GM23248 (cell line): Measurements from ENCODE around the gene ERO1B. TPM values are rescaled to one million over a fixed set of nuclear protein-coding genes. Genes with fewer than 3 reads are reported as not detected.

ENCODE experiments used
- DNase-seq: peaks from one replicate; pipeline ENCODE4 v3.0.0-alpha.2; 2015
- H2AFZ ChIP-seq: fragments of 200-600 bp; sonication (generic); 2 replicates; pipeline ENCODE4 v1.6.1; 2016; ENCODE audit warnings: antibody characterized with exemption
- H3F3A ChIP-seq: fragments of 200-600 bp; sonication (generic); 2 replicates; pipeline ENCODE4 v1.6.1; 2016; ENCODE audit warnings: mild to moderate bottlenecking, antibody characterized with exemption, mixed run types; ENCODE audit not compliant: insufficient read depth
- H3K27ac ChIP-seq: fragments of 200-600 bp; sonication (generic); 2 replicates; pipeline ENCODE4 v1.5.1; 2016; ENCODE audit warnings: mild to moderate bottlenecking
- H3K27me3 ChIP-seq: fragments of 200-600 bp; sonication (generic); replicated peaks from 2 replicates; pipeline ENCODE4 v1.6.1; 2016; ENCODE audit warnings: mild to moderate bottlenecking; ENCODE audit not compliant: insufficient read depth
- H3K36me3 ChIP-seq: fragments of 200-600 bp; sonication (generic); 2 replicates; pipeline ENCODE4 v1.6.1; 2016; ENCODE audit warnings: low read depth, mild to moderate bottlenecking
- H3K4me1 ChIP-seq: fragments of 200-600 bp; sonication (generic); 2 replicates; pipeline ENCODE4 v1.6.1; 2016; ENCODE audit warnings: mild to moderate bottlenecking; ENCODE audit not compliant: insufficient read depth
- H3K4me2 ChIP-seq: fragments of 200-600 bp; sonication (generic); one replicate; pipeline ENCODE4 v1.6.1; 2016; ENCODE audit warnings: mild to moderate bottlenecking; ENCODE audit not compliant: unreplicated experiment
- H3K4me3 ChIP-seq: fragments of 200-600 bp; sonication (generic); 2 replicates; pipeline ENCODE4 v1.5.1; 2016; ENCODE audit warnings: mild to moderate bottlenecking
- H3K79me2 ChIP-seq: fragments of 200-600 bp; sonication (generic); 2 replicates; pipeline ENCODE4 v1.6.1; 2016; ENCODE audit warnings: mild to moderate bottlenecking; ENCODE audit not compliant: insufficient read depth
- H3K9ac ChIP-seq: fragments of 200-600 bp; sonication (generic); 2 replicates; pipeline ENCODE4 v1.6.1; 2016; ENCODE audit warnings: mild to moderate bottlenecking
- H3K9me2 ChIP-seq: fragments of 200-600 bp; sonication (generic); 2 replicates; pipeline ENCODE4 v1.6.1; 2016; ENCODE audit warnings: mixed run types, mild to moderate bottlenecking, moderate library complexity; ENCODE audit not compliant: insufficient read depth
- H3K9me3 ChIP-seq: fragments of 200-600 bp; sonication (generic); one replicate; pipeline ENCODE4 v1.6.1; 2017; ENCODE audit warnings: low read depth
- H4K20me1 ChIP-seq: fragments of 200-600 bp; sonication (generic); 2 replicates; pipeline ENCODE4 v1.6.0; 2016; ENCODE audit not compliant: insufficient read depth
- EZH2 ChIP-seq: fragments of 200-600 bp; sonication (generic); IDR thresholded peaks from 2 replicates; pipeline ENCODE4 v1.6.1; 2018; ENCODE audit warnings: antibody characterized with exemption, mild to moderate bottlenecking; ENCODE audit not compliant: insufficient read depth, poor library complexity, severe bottlenecking
- EZH2phosphoT487 ChIP-seq: fragments of 200-600 bp; sonication (generic); IDR thresholded peaks from 2 replicates; pipeline ENCODE4 v1.6.1; 2018; ENCODE audit warnings: antibody characterized with exemption, moderate library complexity, mild to moderate bottlenecking, low read depth; ENCODE audit not compliant: insufficient read depth
- whole genome bisulfite sequencing, 2 experiments: methylation state at CpG; one replicate each; pipeline ENCODE4 v1.1.6; 2015 to 2017; ENCODE audit warnings: low lambda C conversion rate in 2 of 2, low coverage in 1 of 2; ENCODE audit errors: missing lambda C conversion rate in 2 of 2; 5-methylcytosine and 5-hydroxymethylcytosine counted together
- in situ Hi-C: fragments of 300-500 bp; cut with MboI; formaldehyde crosslinking; loops from 2 replicates; pipeline ENCODE4 v1.15.0; 2020
- polyA plus RNA-seq: library from polyadenylated mRNA; unstranded; fragments of >200 nt; fragmentation: Nextera tagmentation; extraction: Ambion mirVana; gene quantifications from 2 replicates; pipeline ENCODE4 v1.2.1, GENCODE V29; 2016
- total RNA-seq: library from RNA; depleted of rRNA; stranded (reverse); fragments of >200 nt; shearing (Covaris generic); gene quantifications from 2 replicates; pipeline ENCODE4 v1.2.3, GENCODE V29; 2014

The ERO1B gene
- total and polyA plus RNA-seq, 2 experiments from 2014 or later: 1.7 to 1.9 TPM

DNA sequence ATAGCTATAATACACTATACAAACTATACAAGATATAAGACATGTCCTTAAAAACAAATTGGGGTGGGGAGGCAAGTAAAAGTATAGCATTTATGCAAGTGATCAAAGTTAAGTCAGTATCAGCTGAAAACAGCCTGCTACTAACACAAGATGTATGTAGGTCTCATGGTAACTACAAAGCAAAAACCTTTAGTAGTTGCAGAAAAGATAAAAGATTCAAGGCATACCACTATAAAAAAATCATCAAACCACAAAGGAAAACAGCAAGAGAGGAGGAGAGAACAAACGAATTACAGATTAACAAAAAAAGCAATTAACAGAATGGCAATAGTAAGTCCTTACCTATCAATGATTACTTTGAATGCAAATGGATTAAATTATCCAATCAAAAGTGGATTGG, 22.7 kb downstream of the ERO1B start:
- in situ Hi-C loops: no loop called here
- no peak for DNase-seq
- Histone ChIP-seq H4K20me1 (no peaks in the 10 kb centered on the region), H3K27ac (no peak overlapping the region), H3K4me2 (no peak overlapping the region), H2AFZ (no peak overlapping the region), H3K9me3 (no peaks in the 10 kb centered on the region), H3K27me3 (no peaks in the 10 kb centered on the region), H3K9ac (no peak overlapping the region), H3K36me3 (no peaks in the 10 kb centered on the region), H3K4me1 (no peaks in the 10 kb centered on the region), H3K9me2 (no peaks in the 10 kb centered on the region), H3F3A (no peaks in the 10 kb centered on the region), H3K79me2 (no peaks in the 10 kb centered on the region), H3K4me3 (no peak overlapping the region)
- no peak for TF ChIP-seq EZH2
- TF ChIP-seq EZH2phosphoT487: no peak
- 67 to 71% methylated on average over 1 of the region's 1 CpG for WGBS, 2 experiments

DNA sequence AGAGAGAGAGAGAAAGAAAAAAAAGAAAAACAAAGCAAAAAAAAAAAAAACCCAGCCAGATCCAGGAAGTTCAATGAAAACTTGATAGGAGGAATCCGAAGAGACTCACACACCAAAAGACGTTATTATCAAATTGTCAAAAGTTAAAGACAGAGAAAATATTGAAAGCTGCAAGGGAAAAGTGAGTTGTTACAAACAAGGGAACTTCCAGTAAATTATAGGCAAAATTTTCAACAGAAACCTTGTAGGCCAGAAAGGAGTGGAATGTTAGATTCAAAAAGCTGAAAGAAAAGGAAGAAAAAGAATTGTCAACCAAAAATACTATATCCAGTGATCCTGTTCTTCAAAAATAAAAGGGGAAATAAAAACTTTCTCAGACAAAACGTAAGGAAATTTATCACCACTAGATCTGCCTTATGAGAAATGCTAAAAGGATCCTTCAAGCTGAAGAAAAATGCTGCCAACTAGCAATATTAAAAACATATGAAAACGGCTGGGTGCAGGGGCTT, 23.6 kb downstream of the ERO1B start:
- no peak overlapping the region for H2AFZ ChIP-seq
- no peak for DNase-seq
- H3K4me1 ChIP-seq: no peaks in the 10 kb centered on the region
- no peaks in the 10 kb centered on the region for H4K20me1 ChIP-seq
- H3K9me3 ChIP-seq: no peaks in the 10 kb centered on the region
- no peak overlapping the region for H3K4me3 ChIP-seq
- H3K9me2 ChIP-seq: no peaks in the 10 kb centered on the region
- H3K4me2 ChIP-seq: no peak overlapping the region
- H3K36me3 ChIP-seq: no peaks in the 10 kb centered on the region
- in situ Hi-C loops: no loop called here
- WGBS, 2 experiments: 71 to 76% methylated on average over 4 of the region's 4 CpGs
- TF ChIP-seq EZH2 (no peak), EZH2phosphoT487 (no peak)
- no peaks in the 10 kb centered on the region for H3F3A ChIP-seq
- no peaks in the 10 kb centered on the region for H3K79me2 ChIP-seq
- no peaks in the 10 kb centered on the region for H3K27me3 ChIP-seq
- no peak overlapping the region for H3K9ac ChIP-seq
- no peak overlapping the region for H3K27ac ChIP-seq

GRCh38 chr1:236257216-236257615, 24.5 kb downstream of the ERO1B start:
- Histone ChIP-seq H3K9ac (no peak overlapping the region), H3K9me3 (no peaks in the 10 kb centered on the region), H2AFZ (no peak overlapping the region), H3K79me2 (no peaks in the 10 kb centered on the region), H3K4me3 (no peak overlapping the region), H3K9me2 (no peaks in the 10 kb centered on the region), H3K4me1 (no peaks in the 10 kb centered on the region), H3K4me2 (no peak overlapping the region), H3K27me3 (no peaks in the 10 kb centered on the region), H3K27ac (no peak overlapping the region), H3K36me3 (no peaks in the 10 kb centered on the region), H4K20me1 (no peaks in the 10 kb centered on the region), H3F3A (no peaks in the 10 kb centered on the region)
- no peak for DNase-seq
- TF ChIP-seq EZH2phosphoT487 (no peak), EZH2 (no peak)
- in situ Hi-C loops: no loop called here

DNA sequence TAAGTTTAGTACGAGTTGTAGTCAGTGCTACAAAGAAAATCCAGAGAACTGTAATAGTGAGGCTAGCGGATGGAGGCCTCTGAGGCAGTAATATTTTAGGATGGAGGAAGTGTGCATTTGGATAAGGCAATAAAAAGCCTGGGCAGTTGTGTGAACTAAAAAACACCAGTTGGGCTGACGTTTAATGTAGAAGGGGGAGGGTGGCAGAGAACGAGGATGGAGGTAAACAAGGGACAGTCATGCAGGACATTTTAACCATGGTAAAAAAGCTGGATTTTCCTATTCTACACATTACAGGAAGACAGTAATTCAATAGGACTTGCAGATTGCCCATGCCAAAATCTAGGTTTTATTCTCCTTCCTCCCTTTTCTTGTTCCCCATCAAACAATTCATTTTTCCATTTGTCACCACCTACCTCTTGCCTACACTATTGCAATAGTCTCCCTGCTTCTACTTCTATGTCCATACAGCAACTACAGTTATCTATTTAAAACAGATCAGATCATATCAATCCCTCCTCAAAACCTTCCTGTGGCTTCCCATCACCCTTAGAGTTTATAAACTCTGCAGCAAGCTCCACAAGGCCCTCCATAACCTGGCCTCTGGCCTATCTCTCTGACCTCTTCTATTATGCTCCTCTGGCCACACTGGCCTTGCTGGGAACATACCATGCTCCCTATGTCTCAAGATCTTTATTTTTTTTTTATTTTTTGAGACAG, 27.7 kb downstream of the ERO1B start:
- in situ Hi-C loops: no loop called here
- no peak for DNase-seq
- WGBS, 2 experiments: 60 to 64% methylated on average over 4 of the region's 4 CpGs
- no peaks in the 10 kb centered on the region for H3K4me1 ChIP-seq
- H3K4me3 ChIP-seq: no peak overlapping the region
- H3K9me3 ChIP-seq: no peaks in the 10 kb centered on the region
- H3K27me3 ChIP-seq: no peaks in the 10 kb centered on the region
- no peak overlapping the region for H3K27ac ChIP-seq
- H3K79me2 ChIP-seq: no peaks in the 10 kb centered on the region
- no peak overlapping the region for H3K9ac ChIP-seq
- no peak overlapping the region for H3K4me2 ChIP-seq
- H2AFZ ChIP-seq: no peak overlapping the region
- TF ChIP-seq EZH2phosphoT487: no peak
- TF ChIP-seq EZH2: no peak
- H3F3A ChIP-seq: no peaks in the 10 kb centered on the region
- no peaks in the 10 kb centered on the region for H3K36me3 ChIP-seq
- H4K20me1 ChIP-seq: no peaks in the 10 kb centered on the region
- no peaks in the 10 kb centered on the region for H3K9me2 ChIP-seq
